Trophoblast cell (in vitro differentiated cells and primary cell): Measurements from ENCODE around the gene EGFR.

ENCODE experiments used
- DNase-seq, 2 donors: peaks; one replicate each; pipeline ENCODE4 v3.0.0-alpha.2; 2016
- H2AFZ ChIP-seq: 2 replicates; pipeline ENCODE4 v1.6.1; 2013; ENCODE audit warnings: low read length, moderate library complexity, mild to moderate bottlenecking; ENCODE audit not compliant: insufficient read depth, poor library complexity
- H2AK5ac ChIP-seq: 2 replicates; pipeline ENCODE4 v1.6.1; 2013; ENCODE audit warnings: mild to moderate bottlenecking, low read length
- H2BK120ac ChIP-seq: 2 replicates; pipeline ENCODE4 v1.6.1; 2013; ENCODE audit warnings: low read length, mild to moderate bottlenecking, moderate library complexity; ENCODE audit not compliant: insufficient read depth, poor library complexity
- H2BK12ac ChIP-seq: 2 replicates; pipeline ENCODE4 v1.6.1; 2013; ENCODE audit warnings: mild to moderate bottlenecking, low read length, moderate library complexity
- H2BK5ac ChIP-seq: 2 replicates; pipeline ENCODE4 v1.6.1; 2013; ENCODE audit warnings: low read length, low read depth, moderate library complexity, mild to moderate bottlenecking; ENCODE audit not compliant: poor library complexity
- H3K14ac ChIP-seq: 2 replicates; pipeline ENCODE4 v1.6.1; 2013; ENCODE audit warnings: mild to moderate bottlenecking, low read length
- H3K18ac ChIP-seq: 2 replicates; pipeline ENCODE4 v1.6.1; 2013; ENCODE audit warnings: mild to moderate bottlenecking, low read length
- H3K23ac ChIP-seq: 2 replicates; pipeline ENCODE4 v1.6.1; 2013; ENCODE audit warnings: low read length
- H3K27ac ChIP-seq: 2 replicates; pipeline ENCODE4 v1.5.1; 2013; ENCODE audit warnings: low read depth, mild to moderate bottlenecking, inconsistent platforms, low read length, moderate library complexity
- H3K27me3 ChIP-seq: 2 replicates; pipeline ENCODE4 v1.6.1; 2013; ENCODE audit warnings: inconsistent platforms, mild to moderate bottlenecking, low read length, moderate library complexity; ENCODE audit not compliant: insufficient read depth
- H3K36me3 ChIP-seq, 2 experiments: 1 replicate in 1 of 2; 2 replicates in 1 of 2; pipeline ENCODE4 v1.6.1; 2013; ENCODE audit warnings: low read length in 2 of 2, mild to moderate bottlenecking in 2 of 2, moderate library complexity in 1 of 2; ENCODE audit not compliant: insufficient read depth in 2 of 2, control insufficient read depth in 1 of 2
- H3K4ac ChIP-seq: 2 replicates; pipeline ENCODE4 v1.6.1; 2013; ENCODE audit warnings: low read depth, mild to moderate bottlenecking, low read length, moderate library complexity
- H3K4me1 ChIP-seq, 2 experiments: 1 replicate in 1 of 2; 2 replicates in 1 of 2; pipeline ENCODE4 v1.6.1; 2013; ENCODE audit warnings: low read length in 2 of 2, mild to moderate bottlenecking in 2 of 2, moderate library complexity in 1 of 2; ENCODE audit not compliant: insufficient read depth in 2 of 2, control insufficient read depth in 1 of 2
- H3K4me2 ChIP-seq: 2 replicates; pipeline ENCODE4 v1.6.1; 2013; ENCODE audit warnings: inconsistent platforms, mild to moderate bottlenecking, low read length, moderate library complexity
- H3K4me3 ChIP-seq: 2 replicates; pipeline ENCODE4 v1.5.1; 2013; ENCODE audit warnings: mild to moderate bottlenecking, low read depth, low read length, inconsistent platforms
- H3K79me1 ChIP-seq: one replicate; pipeline ENCODE4 v1.6.1; 2013; ENCODE audit warnings: low read length
- H3K79me2 ChIP-seq: 2 replicates; pipeline ENCODE4 v1.6.1; 2013; ENCODE audit warnings: low read length, mild to moderate bottlenecking; ENCODE audit not compliant: control insufficient read depth, insufficient read depth, poor library complexity
- H3K9ac ChIP-seq: 2 replicates; pipeline ENCODE4 v1.6.1; 2013; ENCODE audit warnings: mild to moderate bottlenecking, low read length
- H3K9me3 ChIP-seq: 2 replicates; pipeline ENCODE4 v1.6.1; 2013; ENCODE audit warnings: low read depth, mild to moderate bottlenecking, control low read depth, inconsistent platforms, low read length; ENCODE audit not compliant: insufficient read depth
- H4K12ac ChIP-seq: 2 replicates; pipeline ENCODE4 v1.6.1; 2013; ENCODE audit warnings: low read depth, mild to moderate bottlenecking, low read length, moderate library complexity
- H4K8ac ChIP-seq: 2 replicates; pipeline ENCODE4 v1.6.1; 2013; ENCODE audit warnings: low read depth, mild to moderate bottlenecking, low read length, moderate library complexity
- H4K91ac ChIP-seq: one replicate; pipeline ENCODE4 v1.6.1; 2013; ENCODE audit warnings: low read depth, mild to moderate bottlenecking, low read length, moderate library complexity
- WGBS: extraction: QIAGEN DNeasy Blood & Tissue Kit; methylation state at CpG from one replicate; pipeline ENCODE4 v1.1.7; 2013; ENCODE audit warnings: missing lambda C conversion rate; ENCODE audit not compliant: insufficient read length, insufficient coverage; ENCODE audit errors: extremely low coverage; 5-methylcytosine and 5-hydroxymethylcytosine counted together

The EGFR gene

GRCh38 chr7:55198634-55199392 lies 180.0 kb downstream of the EGFR start:
- no peak overlapping the region for H3K14ac ChIP-seq
- H3K18ac ChIP-seq, result no peak overlapping the region
- no peaks in the 10 kb centered on the region for H3K79me1 ChIP-seq
- H2AK5ac ChIP-seq, result no peak overlapping the region
- H3K4ac ChIP-seq, result no peak overlapping the region
- H3K4me3 ChIP-seq, result no peak overlapping the region
- no peak overlapping the region for H3K9ac ChIP-seq
- H2BK5ac ChIP-seq, result no peak overlapping the region
- H2BK12ac ChIP-seq, result no peak overlapping the region
- H4K12ac ChIP-seq, result no peak overlapping the region
- H3K27me3 ChIP-seq, result no peaks in the 10 kb centered on the region
- H2AFZ ChIP-seq, result no peak overlapping the region
- no peak overlapping the region for H4K91ac ChIP-seq
- no peak overlapping the region for H4K8ac ChIP-seq
- no peaks in the 10 kb centered on the region for H3K79me2 ChIP-seq
- WGBS, result no CpG with 5 or more reads among the region's 8 CpGs
- no peak overlapping the region for H3K27ac ChIP-seq
- H3K36me3 ChIP-seq, result peaks cover 25 to 40% of the 10 kb centered on the region in 2 experiments
- H3K9me3 ChIP-seq, result peaks cover 6% of the 10 kb centered on the region
- no peak for DNase-seq
- no peaks in the 10 kb centered on the region for H3K4me1 ChIP-seq
- H2BK120ac ChIP-seq, result no peak overlapping the region
- no peak overlapping the region for H3K4me2 ChIP-seq
- no peak overlapping the region for H3K23ac ChIP-seq

- no peak overlapping the region for H2BK120ac ChIP-seq
- H3K36me3 ChIP-seq, result peaks cover 26 to 44% of the 10 kb centered on the region in 2 experiments
- WGBS, result no CpG with 5 or more reads among the region's 1 CpG
- no peak overlapping the region for H3K4me2 ChIP-seq
- H3K79me1 ChIP-seq, result no peaks in the 10 kb centered on the region
- no peak overlapping the region for H2AK5ac ChIP-seq
- H3K4ac ChIP-seq, result no peak overlapping the region
- no peak overlapping the region for H2BK5ac ChIP-seq
- no peak overlapping the region for H2BK12ac ChIP-seq
- no peak overlapping the region for H3K27ac ChIP-seq
- no peak overlapping the region for H4K91ac ChIP-seq
- no peaks in the 10 kb centered on the region for H3K79me2 ChIP-seq
- H3K9me3 ChIP-seq, result peaks cover 7% of the 10 kb centered on the region
- no peak overlapping the region for H4K12ac ChIP-seq
- no peak overlapping the region for H3K9ac ChIP-seq
- H2AFZ ChIP-seq, result no peak overlapping the region
- DNase-seq, result no peak
- no peaks in the 10 kb centered on the region for H3K4me1 ChIP-seq
- no peak overlapping the region for H3K4me3 ChIP-seq
- H3K18ac ChIP-seq, result no peak overlapping the region
- no peak overlapping the region for H3K23ac ChIP-seq
- no peak overlapping the region for H4K8ac ChIP-seq
- H3K27me3 ChIP-seq, result no peaks in the 10 kb centered on the region
- no peak overlapping the region for H3K14ac ChIP-seq
Observed at GRCh38 chr7:55199418-55199817, 180.6 kb downstream of the EGFR start.

GRCh38 chr7:55200441-55200840 lies 181.6 kb downstream of the EGFR start:
- no peak overlapping the region for H4K8ac ChIP-seq
- no peak overlapping the region for H2BK12ac ChIP-seq
- H3K18ac ChIP-seq, result no peak overlapping the region
- H3K4me3 ChIP-seq, result no peak overlapping the region
- H2AFZ ChIP-seq, result no peak overlapping the region
- no peak overlapping the region for H4K12ac ChIP-seq
- H4K91ac ChIP-seq, result no peak overlapping the region
- H3K36me3 ChIP-seq, result peaks cover 31 to 53% of the 10 kb centered on the region in 2 experiments
- H3K27ac ChIP-seq, result no peak overlapping the region
- peaks cover 6% of the 10 kb centered on the region for H3K9me3 ChIP-seq
- no peak for DNase-seq
- no peak overlapping the region for H3K9ac ChIP-seq
- no peak overlapping the region for H3K14ac ChIP-seq
- H3K4me2 ChIP-seq, result no peak overlapping the region
- no peaks in the 10 kb centered on the region for H3K27me3 ChIP-seq
- H3K79me1 ChIP-seq, result no peaks in the 10 kb centered on the region
- H3K23ac ChIP-seq, result no peak overlapping the region
- no peaks in the 10 kb centered on the region for H3K79me2 ChIP-seq
- no peak overlapping the region for H2BK120ac ChIP-seq
- no peak overlapping the region for H3K4ac ChIP-seq
- H2BK5ac ChIP-seq, result no peak overlapping the region
- no peaks in the 10 kb centered on the region for H3K4me1 ChIP-seq
- no peak overlapping the region for H2AK5ac ChIP-seq
- WGBS, result no CpG with 5 or more reads among the region's 11 CpGs

GRCh38 chr7:55202150-55202913 lies 183.5 kb downstream of the EGFR start:
- Histone ChIP-seq H3K18ac (no peak overlapping the region), H3K14ac (no peak overlapping the region), H3K4me3 (peak overlapping the region; percentile 36), H4K8ac (no peak overlapping the region), H3K36me3 (peaks cover 35 to 64% of the 10 kb centered on the region in 2 experiments), H2AK5ac (no peak overlapping the region), H2AFZ (no peak overlapping the region), H3K79me1 (no peaks in the 10 kb centered on the region), H3K4ac (no peak overlapping the region), H2BK5ac (no peak overlapping the region), H3K4me2 (no peak overlapping the region), H3K27me3 (no peaks in the 10 kb centered on the region), H3K23ac (no peak overlapping the region), H3K4me1 (no peaks in the 10 kb centered on the region), H2BK120ac (no peak overlapping the region), H3K9me3 (peaks cover 6% of the 10 kb centered on the region), H4K91ac (no peak overlapping the region), H3K27ac (no peak overlapping the region), H2BK12ac (no peak overlapping the region), H4K12ac (no peak overlapping the region), H3K79me2 (no peaks in the 10 kb centered on the region), H3K9ac (no peak overlapping the region)
- DNase-seq, result no peak
- WGBS, result no CpG with 5 or more reads among the region's 13 CpGs
